GM21360 (cell line): Measurements from ENCODE around the gene STK38L.
A peak's percentile ranks its signal among the peaks of the same experiment; 100 is the strongest.

Source experiments
- ATAC-seq: cut with Tn5 transposase; IDR thresholded peaks from one replicate; pipeline ENCODE4 v1.9.1; 2021; ENCODE audit warnings: mild to moderate bottlenecking, moderate library complexity; ENCODE audit not compliant: unreplicated experiment

STK38L gene

GRCh38 chr12:27274706-27275105, 30.6 kb downstream of the STK38L start:
- ATAC-seq: no peak

- no peak for ATAC-seq
Measured at GRCh38 chr12:27276275-27276674, 32.2 kb downstream of the STK38L start.

- ATAC-seq: peak; percentile 85
Measured at GRCh38 chr12:27277846-27278260, 33.8 kb downstream of the STK38L start.

DNA sequence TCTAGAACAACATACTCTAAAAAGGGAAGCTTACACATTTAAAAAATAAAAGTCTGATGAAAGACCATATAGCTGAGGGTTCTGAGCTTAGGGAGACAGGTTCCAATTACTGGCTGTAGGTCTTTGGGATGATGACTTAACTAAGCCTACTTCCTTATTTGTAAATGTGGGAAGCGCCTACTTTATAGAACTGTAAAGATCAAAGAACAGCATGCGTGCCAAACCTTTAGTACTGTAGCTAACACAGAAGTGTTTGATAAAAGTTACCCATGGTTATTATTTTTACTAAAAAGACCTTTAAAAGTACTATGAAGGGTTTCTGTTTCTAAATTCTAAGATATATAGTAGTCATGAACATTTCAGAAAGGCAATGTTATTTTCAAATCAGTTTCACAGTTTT, 35.7 kb downstream of the STK38L start:
- ATAC-seq: no peak

GRCh38 chr12:27280412-27280811, 36.3 kb downstream of the STK38L start:
- ATAC-seq: no peak

- no peak for ATAC-seq
Measured at GRCh38 chr12:27282754-27283153, 38.7 kb downstream of the STK38L start.

- ATAC-seq: no peak
Measured at GRCh38 chr12:27284021-27284420, 39.9 kb downstream of the STK38L start.

DNA sequence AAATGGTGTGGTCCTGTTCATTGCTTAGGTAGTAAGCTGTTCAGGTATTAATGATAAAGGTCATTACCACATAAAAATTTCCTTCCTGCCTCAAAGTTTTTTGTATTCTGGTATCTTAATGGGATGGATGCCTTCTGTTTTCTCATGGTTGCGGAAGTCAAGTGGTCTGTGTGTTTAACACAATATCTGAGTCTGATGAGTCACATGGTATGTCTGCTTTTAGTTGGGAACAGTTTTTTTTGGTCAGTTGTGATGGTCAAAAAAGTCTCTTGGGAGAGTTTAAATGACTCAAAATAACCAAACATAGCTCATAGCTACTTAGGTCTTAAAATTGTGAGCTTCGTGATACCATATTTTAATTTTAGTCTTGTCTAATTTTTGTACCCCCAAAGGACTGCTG, 40.7 kb downstream of the STK38L start:
- ATAC-seq: peak; percentile 56

- ATAC-seq: no peak
Measured at GRCh38 chr12:27285403-27285802, 41.3 kb downstream of the STK38L start.

DNA sequence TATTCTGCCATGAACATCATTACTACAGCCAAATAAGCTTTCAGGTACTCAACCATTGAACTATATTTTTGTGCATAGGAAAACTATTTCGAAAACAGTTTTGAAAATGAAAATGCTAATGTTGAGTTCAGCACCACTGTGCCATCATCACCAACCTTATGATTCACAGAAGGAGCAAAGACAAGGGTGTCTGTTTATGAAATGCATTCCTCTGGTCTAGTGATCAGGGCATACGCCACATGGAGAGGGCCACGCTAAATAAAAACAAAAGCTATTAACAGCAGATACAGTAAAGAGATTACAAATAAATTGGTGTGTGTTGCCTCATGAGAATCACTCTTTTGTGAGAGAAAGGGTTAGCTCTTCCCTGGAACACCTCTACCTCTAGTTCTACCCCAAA, 45.3 kb downstream of the STK38L start:
- no peak for ATAC-seq

GRCh38 chr12:27290501-27291168, 46.5 kb downstream of the STK38L start:
- ATAC-seq: no peak

- ATAC-seq: no peak
Measured at GRCh38 chr12:27291862-27292261, 47.8 kb downstream of the STK38L start.

DNA sequence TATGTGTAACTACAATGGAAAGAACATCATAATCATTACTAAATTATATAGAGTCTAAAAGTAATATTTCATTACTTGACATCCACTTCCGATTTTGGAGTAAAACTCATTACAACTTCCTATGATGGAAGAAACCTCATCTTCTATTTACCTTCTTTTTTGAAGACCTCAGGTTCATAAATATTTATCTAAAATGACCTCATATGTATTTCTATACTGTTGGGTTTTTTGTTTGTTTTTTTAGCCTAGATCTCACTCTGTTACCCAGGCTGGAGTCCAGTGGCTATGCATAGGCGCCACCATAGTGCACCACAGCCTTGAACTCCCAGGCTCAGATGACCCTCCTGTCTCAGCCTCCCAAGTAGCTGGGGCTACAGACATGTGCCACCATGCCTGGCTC, 48.6 kb downstream of the STK38L start:
- ATAC-seq: no peak

- ATAC-seq: no peak
Measured at GRCh38 chr12:27293463-27293862, 49.4 kb downstream of the STK38L start.

DNA sequence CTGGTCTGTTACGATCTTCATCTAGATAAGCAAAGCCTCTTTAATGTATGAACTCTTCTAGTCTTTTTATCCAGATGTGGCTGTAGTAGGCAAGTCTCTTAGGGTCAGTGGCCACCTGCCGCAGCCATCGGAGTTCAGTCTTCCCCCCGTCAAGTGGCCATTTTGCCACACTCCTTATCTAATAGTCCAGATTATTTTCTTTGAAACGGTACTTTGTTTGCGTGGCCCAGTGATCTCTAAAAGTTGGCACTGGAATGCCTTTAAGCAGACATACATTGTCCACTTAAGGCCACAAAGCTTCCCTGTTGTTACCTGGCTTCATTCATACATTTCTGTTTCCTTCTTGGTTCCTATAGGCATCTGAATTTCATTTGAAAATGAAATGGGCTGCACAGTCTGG, 52.6 kb downstream of the STK38L start:
- ATAC-seq: no peak

DNA sequence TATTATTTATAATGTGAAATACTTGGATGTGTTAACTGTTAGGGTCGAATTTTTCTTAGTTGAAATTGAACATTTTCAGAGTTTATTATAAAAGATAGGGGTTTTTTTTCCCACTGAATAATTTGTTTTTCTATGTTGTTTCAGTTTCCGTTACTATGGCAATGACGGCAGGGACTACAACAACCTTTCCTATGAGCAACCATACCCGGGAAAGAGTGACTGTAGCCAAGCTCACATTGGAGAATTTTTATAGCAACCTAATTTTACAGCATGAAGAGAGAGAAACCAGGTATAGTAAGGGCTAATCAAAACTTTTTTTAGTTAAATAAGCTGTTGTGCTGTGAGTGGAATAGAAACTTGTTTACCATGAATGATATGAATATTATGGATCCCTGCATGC, 53.5 kb downstream of the STK38L start:
- no peak for ATAC-seq

GRCh38 chr12:27299102-27299501, 55.0 kb downstream of the STK38L start:
- no peak for ATAC-seq

DNA sequence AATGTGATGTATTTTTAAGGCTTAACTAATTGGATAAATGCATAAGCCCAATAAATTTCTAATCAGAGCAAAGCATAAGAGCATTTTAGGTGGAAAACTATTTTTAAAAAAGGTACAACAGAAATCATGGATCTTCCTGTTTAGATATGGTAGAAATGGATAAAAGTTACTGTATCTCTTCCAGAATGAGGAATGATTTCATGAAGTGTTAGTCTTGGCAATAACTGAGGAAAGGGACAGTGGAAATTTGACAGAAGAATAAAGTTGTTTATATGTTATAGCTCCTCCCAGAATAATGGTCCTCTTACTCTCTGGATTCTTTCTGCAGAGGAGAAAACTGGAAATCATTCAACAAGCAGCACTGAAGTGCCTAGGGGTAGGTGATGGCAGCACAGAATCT, 56.1 kb downstream of the STK38L start:
- ATAC-seq: no peak

DNA sequence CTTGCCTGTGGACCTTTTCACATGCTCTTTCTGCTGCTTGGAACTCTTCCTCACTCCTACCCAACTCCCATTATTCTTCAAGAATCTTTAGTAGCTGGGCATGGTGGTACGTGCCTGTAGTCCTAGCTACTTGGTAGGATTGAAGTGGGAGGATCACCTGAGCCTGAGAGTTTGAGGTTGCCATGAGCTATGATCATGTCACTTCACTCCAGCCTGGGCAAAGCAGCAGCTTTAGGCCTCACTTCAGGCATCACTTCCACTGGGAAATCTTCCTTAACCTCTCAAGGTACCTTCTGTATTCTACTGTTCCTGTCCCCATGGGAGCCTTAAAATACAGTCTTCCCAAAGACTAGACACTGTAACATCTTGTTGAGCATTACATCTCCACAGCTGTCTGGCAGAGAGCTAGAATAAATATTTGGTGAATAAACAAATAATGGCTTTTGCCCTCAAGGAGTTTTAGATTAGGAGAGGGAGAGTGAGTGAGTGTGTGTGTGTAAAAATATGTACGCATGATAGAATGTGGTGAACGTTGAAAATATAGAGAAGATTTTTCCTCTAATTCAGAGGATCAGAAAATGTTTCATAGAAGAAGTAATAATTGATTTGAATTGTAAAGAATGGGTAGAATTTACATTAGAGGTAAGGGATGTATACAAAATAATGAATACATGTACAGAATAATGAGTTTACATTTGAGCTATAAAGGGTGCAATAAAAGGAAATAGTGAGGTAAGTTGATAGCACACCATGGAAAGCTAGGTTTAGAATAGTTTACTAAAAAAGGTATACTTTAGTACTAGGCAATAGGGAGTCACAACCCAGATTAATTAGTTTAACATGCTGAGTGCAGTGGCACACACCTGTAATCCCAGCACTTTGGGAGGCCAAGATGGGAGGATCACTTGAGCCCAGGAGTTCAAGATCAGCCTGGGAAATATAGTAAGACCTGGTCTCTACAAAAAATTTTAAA, 59.3 kb downstream of the STK38L start:
- no peak for ATAC-seq

DNA sequence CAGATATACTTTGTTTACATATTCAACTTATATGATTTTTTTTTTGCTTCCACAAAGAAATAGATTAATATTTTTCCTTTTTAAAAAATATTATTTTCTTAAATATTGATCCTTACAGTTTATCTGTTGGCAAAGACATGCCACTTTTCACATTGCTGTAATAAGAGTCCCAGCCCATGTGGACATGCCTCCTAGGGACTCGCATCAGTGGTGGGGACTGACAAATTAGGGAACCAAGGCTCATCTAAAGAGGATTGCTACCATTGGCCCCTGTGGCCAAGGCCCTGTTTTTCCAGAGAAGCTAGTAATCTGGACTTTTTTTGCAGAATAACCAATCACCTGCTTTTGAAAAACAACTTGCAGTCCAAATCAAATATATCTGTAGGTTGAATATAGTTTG, 60.8 kb downstream of the STK38L start:
- ATAC-seq: no peak

- no peak for ATAC-seq
Measured at GRCh38 chr12:27305673-27306456, 61.8 kb downstream of the STK38L start.
